K562 (cell line): ENCODE results near the gene RBMS3. TPM values are rescaled to one million over a fixed set of nuclear protein-coding genes. Genes with fewer than 3 reads are reported as not detected.

Source experiments
- ATAC-seq: fragments of 200-7000 bp; cut with Tn5 transposase; 3 replicates; pipeline ENCODE4 v1.9.1; 2020; ENCODE audit warnings: moderate library complexity
- BruUV-seq: library from RNA; stranded (reverse); fragments of 400-500 nt; replicated peaks from 2 replicates; lab custom pipeline; 2021; lab: Mats Ljungman, UMichigan
- CTCF ChIA-PET: fragments of 300-600 bp; formaldehyde crosslinking; extraction: SDS; loops from one replicate; lab custom pipeline; 2021; ENCODE audit warnings: low intra/inter-chr PET ratio; lab: Yijun Ruan, JAX
- POLR2A ChIA-PET: fragments of 300-600, 350-650 bp; sonication (Branson Sonifier 250); formaldehyde crosslinking; extraction: SDS; loops from one replicate; lab custom pipeline; 2021; ENCODE audit warnings: antibody characterized with exemption, inconsistent platforms; lab: Yijun Ruan, JAX
- DNase-seq, 4 experiments: peaks; one replicate each; pipeline versions ENCODE4 v3.0.0 to v3.0.0-alpha.2; 2011 to 2018; ENCODE audit warnings: low spot score in 3 of 4, mixed read lengths in 3 of 4; ENCODE audit errors: extremely low read depth in 1 of 4
- FAIRE-seq: peaks from 2 replicates; lab custom pipeline; 2011; peaks lifted over from hg19 to GRCh38; lab: Jason Lieb, UNC
- H2AFZ ChIP-seq: 2 replicates; pipeline ENCODE4 v1.6.0; 2011; ENCODE audit warnings: low read depth, low read length, control low read depth, inconsistent platforms
- H3K27ac ChIP-seq: fragments of 200-600 bp; 3 replicates; pipeline ENCODE4 v1.8.0; 2011; ENCODE audit warnings: low read depth, mild to moderate bottlenecking, control low read depth, inconsistent platforms, low read length, moderate library complexity, mixed read lengths; ENCODE audit errors: extremely low read depth
- H3K27me3 ChIP-seq, 2 experiments: fragments of 300-600 bp in 1 of 2; 2 replicates in 1 of 2; 3 replicates in 1 of 2; pipeline versions ENCODE4 v1.6.0 to v1.8.0; 2011; ENCODE audit warnings: inconsistent platforms in 2 of 2, low read length in 2 of 2, mild to moderate bottlenecking in 1 of 2, mixed read lengths in 1 of 2, moderate library complexity in 1 of 2; ENCODE audit not compliant: control insufficient read depth in 2 of 2, insufficient read depth in 2 of 2
- H3K36me3 ChIP-seq: fragments of 300-600 bp; 3 replicates; pipeline ENCODE4 v1.8.0; 2011; ENCODE audit warnings: mild to moderate bottlenecking, low read length, inconsistent platforms; ENCODE audit not compliant: control insufficient read depth, insufficient read depth
- H3K4me1 ChIP-seq, 2 experiments: fragments of 200-600 bp in 1 of 2; replicated peaks in 1 of 2; 2 replicates in 1 of 2; 3 replicates in 1 of 2; pipeline versions ENCODE4 v1.5.1 to v1.8.0; 2011; ENCODE audit warnings: inconsistent platforms in 2 of 2, low read length in 2 of 2, mild to moderate bottlenecking in 1 of 2, mixed read lengths in 1 of 2, moderate library complexity in 1 of 2; ENCODE audit not compliant: control insufficient read depth in 2 of 2, insufficient read depth in 2 of 2
- H3K4me2 ChIP-seq: 2 replicates; pipeline ENCODE4 v1.6.1; 2011; ENCODE audit warnings: low read length, control low read depth, inconsistent platforms, mixed read lengths; ENCODE audit not compliant: insufficient read depth
- H3K4me3 ChIP-seq: fragments of 200-600 bp; sonication (generic), shearing (Covaris generic); 2 replicates; pipeline ENCODE4 v1.5.1; 2016; ENCODE audit warnings: control low read depth, inconsistent platforms
- H3K79me2 ChIP-seq: fragments of 200-600 bp; 3 replicates; pipeline ENCODE4 v1.8.0; 2011; ENCODE audit warnings: low read length, inconsistent platforms; ENCODE audit not compliant: control insufficient read depth, insufficient read depth
- H3K9ac ChIP-seq, 2 experiments: 2 replicates each; pipeline versions ENCODE4 v1.6.0 to v1.6.1; 2011; ENCODE audit warnings: low read depth in 2 of 2, low read length in 2 of 2, control low read depth in 1 of 2, inconsistent platforms in 1 of 2, mild to moderate bottlenecking in 1 of 2, mixed read lengths in 1 of 2; ENCODE audit not compliant: insufficient read depth in 1 of 2
- H3K9me1 ChIP-seq: one replicate; pipeline ENCODE4 v1.6.0; 2011; ENCODE audit warnings: inconsistent platforms, mild to moderate bottlenecking, low read length, moderate library complexity; ENCODE audit not compliant: control insufficient read depth, insufficient read depth
- H3K9me3 ChIP-seq: replicated peaks from 2 replicates; pipeline ENCODE4 v1.5.1; 2011; ENCODE audit warnings: low read depth, low read length, inconsistent platforms; ENCODE audit not compliant: control insufficient read depth, insufficient read depth
- H4K20me1 ChIP-seq: replicated peaks from 2 replicates; pipeline ENCODE4 v1.6.1; 2011; ENCODE audit warnings: low read length, inconsistent platforms, mixed read lengths; ENCODE audit not compliant: control insufficient read depth, insufficient read depth
- ATF2 ChIP-seq: sonication (generic); formaldehyde crosslinking; IDR thresholded peaks from 2 replicates; pipeline ENCODE4 v1.8.1; 2022; ENCODE audit warnings: missing genetic modification reagents
- E2F3 ChIP-seq: fragments of 250-450 bp; sonication (Bioruptor Pico); IDR thresholded peaks from 2 replicates; pipeline ENCODE4 v1.4.0; 2020; ENCODE audit warnings: mild to moderate bottlenecking
- GABPA ChIP-seq: fragments of 200-800 bp; sonication (Bioruptor generic); conservative IDR thresholded peaks from 2 replicates; pipeline ENCODE4 v1.6.1; 2016; ENCODE audit warnings: low read depth, missing genetic modification characterization, missing compliant biosample characterization
- IRF9 ChIP-seq: fragments of 450-650 bp; IDR thresholded peaks from 2 replicates; pipeline ENCODE4 v1.6.1; 2016; ENCODE audit warnings: missing biosample characterization, missing genetic modification characterization
- MEF2A ChIP-seq: IDR thresholded peaks from 2 replicates; pipeline ENCODE4 v1.6.1; 2011; ENCODE audit warnings: low read depth, mild to moderate bottlenecking, low read length, moderate library complexity; ENCODE audit not compliant: control insufficient read depth
- NELFE ChIP-seq: IDR thresholded peaks from 2 replicates; pipeline ENCODE4 v1.6.1; 2011; ENCODE audit warnings: mild to moderate bottlenecking; ENCODE audit not compliant: insufficient read depth, insufficient read length
- WGBS: fragments of 100-300 bp; shearing (Covaris generic); methylation state at CpG from one replicate; pipeline ENCODE4 v1.1.6; 2016; ENCODE audit warnings: low coverage, mixed read lengths; ENCODE audit not compliant: insufficient coverage; ENCODE audit errors: missing lambda C conversion rate; 5-methylcytosine and 5-hydroxymethylcytosine counted together
- in situ Hi-C: fragments of 300-500 bp; cut with MboI; formaldehyde crosslinking; loops from 4 replicates; pipeline ENCODE4 v1.15.0; 2018; ENCODE audit warnings: inconsistent platforms, mixed read lengths
- intact Hi-C: fragments of 100-400 bp; cut with micrococcal nuclease; formaldehyde crosslinking; loops from 2 replicates; pipeline ENCODE4 v1.14.2; 2022
- polyA plus RNA-seq, 8 experiments: library from polyadenylated mRNA; depleted of rRNA in 4 of 8; stranded (reverse) in 5 of 8; unstranded in 3 of 8; fragments of >200 nt; fragmentation: Nextera tagmentation in 2 of 8; fragmentation: Illumina TruSeq in 1 of 8; extraction: Ambion mirVana in 2 of 8; extraction: Trizol in 1 of 8; gene quantifications; 2 replicates each; pipeline versions ENCODE4 v1.2.1 to v1.2.3, GENCODE V29; 2011 to 2014; ENCODE audit warnings: inconsistent platforms in 1 of 8, missing spikeins in 1 of 8
- total RNA-seq, 7 experiments: library from RNA; depleted of rRNA in 6 of 7; stranded (reverse); fragments of >200 nt in 6 of 7; fragmentation: Illumina TruSeq in 2 of 7; extraction: Trizol in 2 of 7; gene quantifications; 2 replicates each; pipeline versions ENCODE4 v1.2.1 to v1.2.3, GENCODE V29; 2011 to 2021; ENCODE audit warnings: low replicate concordance in 1 of 7
- TF ChIP-seq, protein P1 (sequence below): IDR thresholded peaks from 2 replicates; pipeline ENCODE4 v1.6.1; 2011; ENCODE audit not compliant: insufficient read length; ENCODE audit errors: extremely low read depth
- TF ChIP-seq, protein P2 (sequence below): fragments of 450-650 bp; IDR thresholded peaks from 2 replicates; pipeline ENCODE4 v1.6.1; 2016; ENCODE audit warnings: antibody characterized with exemption
- TF ChIP-seq, protein P3 (sequence below): fragments of 450-650 bp; formaldehyde crosslinking; IDR thresholded peaks from 2 replicates; pipeline ENCODE4 v1.4.0; 2022; ENCODE audit warnings: missing genetic modification characterization

RBMS3 gene
- total and polyA plus RNA-seq, 9 of the 15 experiments (the other 6 are each of a cell fraction or from before 2014, with no cell fraction given) = 0.20 TPM; not detected in 8

DNA sequence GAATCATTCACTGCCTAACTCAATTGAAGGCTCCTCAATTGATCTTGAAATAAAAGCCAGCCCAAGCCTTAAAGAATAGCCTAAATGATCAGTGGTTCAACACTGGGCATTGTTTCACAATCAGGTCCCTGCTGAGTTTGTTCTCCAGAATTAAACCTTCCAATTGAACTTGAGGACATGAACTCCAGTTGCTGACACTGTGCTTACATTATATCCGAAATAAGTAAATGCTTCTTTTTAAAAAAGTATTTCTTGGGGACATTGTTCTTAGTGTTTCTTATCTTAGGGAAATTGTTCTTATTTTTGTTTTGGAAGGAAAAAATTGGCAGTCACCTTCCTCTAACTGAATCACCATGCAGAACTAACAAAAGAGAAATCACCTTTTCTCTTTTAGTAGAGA is 450.2 kb downstream of the RBMS3 start:
- DNase-seq (no peak), ATAC-seq (no peak), FAIRE-seq (no peak)
- Histone ChIP-seq H3K4me3 (no peak overlapping the region), H3K79me2 (no peaks in the 10 kb centered on the region), H4K20me1 (no peaks in the 10 kb centered on the region), H2AFZ (no peak overlapping the region), H3K9me1 (no peaks in the 10 kb centered on the region), H3K36me3 (no peaks in the 10 kb centered on the region), H3K4me1 (no peaks in the 10 kb centered on the region), H3K9me3 (no peaks in the 10 kb centered on the region), H3K9ac (no peak overlapping the region), H3K27ac (no peak overlapping the region), H3K4me2 (no peak overlapping the region), H3K27me3 (no peaks in the 10 kb centered on the region)
- ChIA-PET POLR2A (no interaction called here), CTCF (no interaction called here)
- intact Hi-C loops = no loop called here
- in situ Hi-C loops = no loop called here
- TF ChIP-seq, protein P1, sequence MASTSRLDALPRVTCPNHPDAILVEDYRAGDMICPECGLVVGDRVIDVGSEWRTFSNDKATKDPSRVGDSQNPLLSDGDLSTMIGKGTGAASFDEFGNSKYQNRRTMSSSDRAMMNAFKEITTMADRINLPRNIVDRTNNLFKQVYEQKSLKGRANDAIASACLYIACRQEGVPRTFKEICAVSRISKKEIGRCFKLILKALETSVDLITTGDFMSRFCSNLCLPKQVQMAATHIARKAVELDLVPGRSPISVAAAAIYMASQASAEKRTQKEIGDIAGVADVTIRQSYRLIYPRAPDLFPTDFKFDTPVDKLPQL = no peak
- no peak for TF ChIP-seq MEF2A
- TF ChIP-seq, protein P2, sequence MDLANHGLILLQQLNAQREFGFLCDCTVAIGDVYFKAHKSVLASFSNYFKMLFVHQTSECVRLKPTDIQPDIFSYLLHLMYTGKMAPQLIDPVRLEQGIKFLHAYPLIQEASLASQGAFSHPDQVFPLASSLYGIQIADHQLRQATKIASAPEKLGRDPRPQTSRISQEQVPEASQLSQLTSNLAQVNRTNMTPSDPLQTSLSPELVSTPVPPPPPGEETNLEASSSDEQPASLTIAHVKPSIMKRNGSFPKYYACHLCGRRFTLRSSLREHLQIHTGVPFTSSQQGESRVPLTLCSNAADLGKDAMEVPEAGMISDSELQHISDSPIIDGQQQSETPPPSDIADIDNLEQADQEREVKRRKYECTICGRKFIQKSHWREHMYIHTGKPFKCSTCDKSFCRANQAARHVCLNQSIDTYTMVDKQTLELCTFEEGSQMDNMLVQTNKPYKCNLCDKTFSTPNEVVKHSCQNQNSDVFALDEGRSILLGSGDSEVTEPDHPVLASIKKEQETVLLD = no peak
- WGBS = 0% methylated on average over 1 of the region's 1 CpG
- no TSS peak for BruUV-seq

GRCh38 chr3:29741231-29741630 is 460.4 kb downstream of the RBMS3 start:
- Histone ChIP-seq H3K9me3 (no peaks in the 10 kb centered on the region), H2AFZ (no peak overlapping the region), H3K27ac (no peak overlapping the region), H3K4me1 (no peaks in the 10 kb centered on the region), H3K27me3 (no peaks in the 10 kb centered on the region), H3K4me2 (no peak overlapping the region), H3K4me3 (no peak overlapping the region), H3K36me3 (no peaks in the 10 kb centered on the region), H4K20me1 (no peaks in the 10 kb centered on the region), H3K79me2 (no peaks in the 10 kb centered on the region), H3K9me1 (no peaks in the 10 kb centered on the region), H3K9ac (no peak overlapping the region)
- 0% methylated on average over 1 of the region's 1 CpG for WGBS
- ATAC-seq (no peak), DNase-seq (no peak), FAIRE-seq (no peak)
- in situ Hi-C loops (no loop called here), intact Hi-C loops (no loop called here)
- ChIA-PET POLR2A (no interaction called here), CTCF (no interaction called here)
- BruUV-seq = no TSS peak
- TF ChIP-seq, protein P3, sequence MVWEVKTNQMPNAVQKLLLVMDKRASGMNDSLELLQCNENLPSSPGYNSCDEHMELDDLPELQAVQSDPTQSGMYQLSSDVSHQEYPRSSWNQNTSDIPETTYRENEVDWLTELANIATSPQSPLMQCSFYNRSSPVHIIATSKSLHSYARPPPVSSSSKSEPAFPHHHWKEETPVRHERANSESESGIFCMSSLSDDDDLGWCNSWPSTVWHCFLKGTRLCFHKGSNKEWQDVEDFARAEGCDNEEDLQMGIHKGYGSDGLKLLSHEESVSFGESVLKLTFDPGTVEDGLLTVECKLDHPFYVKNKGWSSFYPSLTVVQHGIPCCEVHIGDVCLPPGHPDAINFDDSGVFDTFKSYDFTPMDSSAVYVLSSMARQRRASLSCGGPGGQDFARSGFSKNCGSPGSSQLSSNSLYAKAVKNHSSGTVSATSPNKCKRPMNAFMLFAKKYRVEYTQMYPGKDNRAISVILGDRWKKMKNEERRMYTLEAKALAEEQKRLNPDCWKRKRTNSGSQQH (CRISPR knock-in tag) = no peak
- no peak for TF ChIP-seq E2F3 (CRISPR knock-in tag)
- TF ChIP-seq NELFE = no peak
- no peak for TF ChIP-seq IRF9 (tag)
- no peak for TF ChIP-seq ATF2
- no peak for TF ChIP-seq GABPA (tag)
